H9 (cell line): Measurements from ENCODE around the gene IL17F. TPM values are rescaled to one million over a fixed set of nuclear protein-coding genes. Genes with fewer than 3 reads are reported as not detected.

ENCODE experiments used
- DNase-seq: peaks from one replicate; pipeline ENCODE4 v3.0.0-alpha.2; 2017
- H2AFZ ChIP-seq: one replicate; pipeline ENCODE4 v1.6.1; 2013; ENCODE audit warnings: mild to moderate bottlenecking, low read length, control low read depth, moderate library complexity
- H2AK5ac ChIP-seq: 2 replicates; pipeline ENCODE4 v1.6.1; 2013; ENCODE audit warnings: low read length, control low read depth, mixed read lengths; ENCODE audit not compliant: insufficient read length
- H2BK120ac ChIP-seq: one replicate; pipeline ENCODE4 v1.6.1; 2013; ENCODE audit warnings: low read depth, mild to moderate bottlenecking, low read length, control low read depth, inconsistent platforms; ENCODE audit not compliant: poor library complexity, severe bottlenecking
- H2BK12ac ChIP-seq: 2 replicates; pipeline ENCODE4 v1.6.1; 2013; ENCODE audit warnings: low read length, control low read depth, mixed read lengths, low read depth; ENCODE audit not compliant: insufficient read length
- H2BK15ac ChIP-seq: 2 replicates; pipeline ENCODE4 v1.6.1; 2013; ENCODE audit warnings: low read depth, low read length, control low read depth
- H2BK20ac ChIP-seq: one replicate; pipeline ENCODE4 v1.6.1; 2013; ENCODE audit warnings: low read depth, mild to moderate bottlenecking, low read length, control low read depth, inconsistent platforms; ENCODE audit not compliant: poor library complexity, severe bottlenecking
- H2BK5ac ChIP-seq: 2 replicates; pipeline ENCODE4 v1.6.1; 2013; ENCODE audit warnings: low read length, control low read depth, mixed read lengths; ENCODE audit not compliant: insufficient read length
- H3K14ac ChIP-seq: 2 replicates; pipeline ENCODE4 v1.6.1; 2013; ENCODE audit warnings: low read length, control low read depth; ENCODE audit not compliant: insufficient read depth
- H3K18ac ChIP-seq: 2 replicates; pipeline ENCODE4 v1.6.1; 2013; ENCODE audit warnings: low read depth, mild to moderate bottlenecking, mixed read lengths, low read length, control low read depth; ENCODE audit not compliant: insufficient read length
- H3K23ac ChIP-seq: 2 replicates; pipeline ENCODE4 v1.6.1; 2013; ENCODE audit warnings: low read length, control low read depth, mixed read lengths, low read depth; ENCODE audit not compliant: insufficient read length
- H3K23me2 ChIP-seq: 2 replicates; pipeline ENCODE4 v1.6.1; 2013; ENCODE audit warnings: low read depth, mild to moderate bottlenecking, mixed read lengths, low read length, control low read depth; ENCODE audit not compliant: insufficient read length, poor library complexity, severe bottlenecking
- H3K27ac ChIP-seq: 2 replicates; pipeline ENCODE4 v1.5.1; 2013; ENCODE audit warnings: low read length, control low read depth, mixed read lengths, low read depth; ENCODE audit not compliant: insufficient read length
- H3K27me3 ChIP-seq: 2 replicates; pipeline ENCODE4 v1.6.1; 2013; ENCODE audit warnings: low read length, control low read depth, inconsistent platforms; ENCODE audit not compliant: insufficient read depth
- H3K4ac ChIP-seq: 2 replicates; pipeline ENCODE4 v1.6.1; 2013; ENCODE audit warnings: low read depth, mild to moderate bottlenecking, control low read depth, inconsistent platforms, low read length, moderate library complexity
- H3K4me1 ChIP-seq: 2 replicates; pipeline ENCODE4 v1.6.1; 2013; ENCODE audit warnings: low read length, control low read depth, inconsistent platforms; ENCODE audit not compliant: insufficient read depth
- H3K4me2 ChIP-seq: 2 replicates; pipeline ENCODE4 v1.6.1; 2013; ENCODE audit warnings: low read length, control low read depth, mixed read lengths; ENCODE audit not compliant: insufficient read length, insufficient read depth
- H3K56ac ChIP-seq: 2 replicates; pipeline ENCODE4 v1.6.1; 2013; ENCODE audit warnings: low read depth, mild to moderate bottlenecking, mixed read lengths, low read length, control low read depth; ENCODE audit not compliant: insufficient read length
- H3K79me1 ChIP-seq: 2 replicates; pipeline ENCODE4 v1.6.1; 2013; ENCODE audit warnings: low read depth, mild to moderate bottlenecking, moderate library complexity, low read length, control low read depth, inconsistent platforms; ENCODE audit not compliant: insufficient read depth, poor library complexity, severe bottlenecking
- H3K79me2 ChIP-seq: 2 replicates; pipeline ENCODE4 v1.6.1; 2013; ENCODE audit warnings: low read length, control low read depth, inconsistent platforms; ENCODE audit not compliant: insufficient read depth
- H3K9ac ChIP-seq: 2 replicates; pipeline ENCODE4 v1.6.1; 2013; ENCODE audit warnings: low read length, control low read depth, mixed read lengths; ENCODE audit not compliant: insufficient read length; ENCODE audit errors: extremely low read depth
- H3K9me3 ChIP-seq: one replicate; pipeline ENCODE4 v1.6.1; 2013; ENCODE audit warnings: low read depth, low read length, inconsistent platforms; ENCODE audit not compliant: control insufficient read depth
- H3T11ph ChIP-seq: one replicate; pipeline ENCODE4 v1.6.1; 2013; ENCODE audit warnings: mild to moderate bottlenecking, low read length, control low read depth, inconsistent platforms
- H4K20me1 ChIP-seq: one replicate; pipeline ENCODE4 v1.6.1; 2013; ENCODE audit not compliant: control insufficient read depth, insufficient read length, insufficient read depth
- H4K5ac ChIP-seq: 2 replicates; pipeline ENCODE4 v1.6.1; 2013; ENCODE audit warnings: low read depth, mild to moderate bottlenecking, mixed read lengths, low read length, control low read depth; ENCODE audit not compliant: insufficient read length
- H4K8ac ChIP-seq: replicated peaks from 2 replicates; pipeline ENCODE4 v1.6.1; 2013; ENCODE audit warnings: low read length, control low read depth, mixed read lengths, low read depth; ENCODE audit not compliant: insufficient read length
- H4K91ac ChIP-seq: 2 replicates; pipeline ENCODE4 v1.6.1; 2013; ENCODE audit warnings: low read depth, mild to moderate bottlenecking, moderate library complexity, mixed read lengths, low read length, control low read depth; ENCODE audit not compliant: insufficient read length
- H3K27ac Mint-ChIP-seq, 3 experiments: 2 replicates in 2 of 3; 3 replicates in 1 of 3; pipeline ENCODE4 v1.8.0; 2020 to 2021; ENCODE audit warnings: mixed read lengths in 3 of 3, mild to moderate bottlenecking in 1 of 3, moderate library complexity in 1 of 3
- H3K27me3 Mint-ChIP-seq: 2 replicates; pipeline ENCODE4 v1.8.0; 2021; ENCODE audit warnings: low read depth, mild to moderate bottlenecking, moderate library complexity, mixed read lengths
- H3K36me3 Mint-ChIP-seq, 3 experiments: 2 replicates in 2 of 3; 3 replicates in 1 of 3; pipeline ENCODE4 v1.8.0; 2020 to 2021; ENCODE audit warnings: low read depth in 3 of 3, mixed read lengths in 3 of 3; ENCODE audit not compliant: insufficient read depth in 1 of 3
- H3K4me1 Mint-ChIP-seq, 2 experiments: 2 replicates each; pipeline ENCODE4 v1.8.0; 2020; ENCODE audit warnings: mixed read lengths in 2 of 2
- H3K4me3 Mint-ChIP-seq, 2 experiments: 2 replicates in 1 of 2; 3 replicates in 1 of 2; pipeline ENCODE4 v1.8.0; 2020 to 2021; ENCODE audit warnings: mild to moderate bottlenecking in 2 of 2, mixed read lengths in 2 of 2, moderate library complexity in 1 of 2
- H3K9me3 Mint-ChIP-seq, 2 experiments: 2 replicates in 1 of 2; 3 replicates in 1 of 2; pipeline ENCODE4 v1.8.0; 2020; ENCODE audit warnings: mild to moderate bottlenecking in 2 of 2, mixed read lengths in 2 of 2, moderate library complexity in 1 of 2
- CTCF ChIP-seq: fragments of 200-600 bp; sonication (generic); conservative IDR thresholded peaks from 3 replicates; pipeline ENCODE4 v1.8.0; 2021; ENCODE audit warnings: antibody characterized with exemption, mild to moderate bottlenecking
- WGBS: extraction: QIAGEN DNeasy Blood & Tissue Kit; methylation state at CpG from one replicate; pipeline ENCODE4 v1.1.7; 2013; ENCODE audit warnings: missing lambda C conversion rate, low lambda C conversion rate, mixed read lengths; ENCODE audit not compliant: insufficient read length; ENCODE audit errors: extremely low coverage; 5-methylcytosine and 5-hydroxymethylcytosine counted together
- total RNA-seq: library from RNA; stranded (reverse); gene quantifications from 2 replicates; pipeline ENCODE4 v1.2.1, GENCODE V29; 2021

The IL17F gene
- total RNA-seq, 1 experiment from 2014 or later = not detected

GRCh38 chr6:52255434-52255833 is 11.1 kb upstream of the IL17F start:
- H3K27ac Mint-ChIP-seq = no peak overlapping the region
- H3K4me1 Mint-ChIP-seq = 0 out of 4 replicates have a peak, but pooled peaks cover 0 to 2% of the 10 kb centered on the region in 2 experiments
- Histone ChIP-seq H4K8ac (no peak overlapping the region), H3K4me2 (no peak overlapping the region), H2AFZ (no peak overlapping the region), H3K23me2 (no peaks in the 10 kb centered on the region), H3K4me1 (no peaks in the 10 kb centered on the region), H2BK120ac (no peak overlapping the region), H4K5ac (no peak overlapping the region), H4K20me1 (no peaks in the 10 kb centered on the region), H3K4ac (no peak overlapping the region), H3K56ac (no peak overlapping the region), H3K27me3 (no peaks in the 10 kb centered on the region), H3K79me1 (no peaks in the 10 kb centered on the region), H3K79me2 (no peaks in the 10 kb centered on the region), H2BK20ac (no peak overlapping the region), H3T11ph (no peak overlapping the region), H2BK5ac (no peak overlapping the region), H2BK15ac (no peak overlapping the region), H2BK12ac (no peak overlapping the region), H3K27ac (no peak overlapping the region), H4K91ac (no peak overlapping the region), H3K18ac (no peak overlapping the region), H3K9me3 (no peaks in the 10 kb centered on the region), H3K9ac (no peak overlapping the region), H3K23ac (no peak overlapping the region), H3K14ac (no peak overlapping the region), H2AK5ac (no peak overlapping the region)
- H3K4me3 Mint-ChIP-seq = no peak overlapping the region
- H3K9me3 Mint-ChIP-seq = peaks cover 5 to 15% of the 10 kb centered on the region in 2 experiments; a peak in 3 of 5 replicates
- DNase-seq = no peak
- TF ChIP-seq CTCF = no peak
- peaks cover 0 to under 1% (median 0%) of the 10 kb centered on the region in 3 experiments; a peak in 2 of 7 replicates for H3K36me3 Mint-ChIP-seq
- H3K27me3 Mint-ChIP-seq = 0 out of 2 replicates have a peak, but pooled peaks cover 2% of the 10 kb centered on the region
- no CpG with 5 or more reads among the region's 2 CpGs for WGBS
